Neuronal stem cell (in vitro differentiated cells): ENCODE results near the gene TOX2.

ENCODE experiments used
- DNase-seq: peaks from one replicate; pipeline ENCODE4 v3.0.0-alpha.2; 2013; ENCODE audit warnings: low spot score
- H2AFZ ChIP-seq: one replicate; pipeline ENCODE4 v1.6.1; 2013; ENCODE audit warnings: mild to moderate bottlenecking, low read length, inconsistent platforms
- H2AK5ac ChIP-seq: 2 replicates; pipeline ENCODE4 v1.6.1; 2013; ENCODE audit warnings: low read depth, mild to moderate bottlenecking, inconsistent platforms, low read length, moderate library complexity, mixed read lengths
- H2BK120ac ChIP-seq: 2 replicates; pipeline ENCODE4 v1.6.1; 2013; ENCODE audit warnings: low read depth, mild to moderate bottlenecking, inconsistent platforms, low read length, moderate library complexity, mixed read lengths
- H2BK12ac ChIP-seq: one replicate; pipeline ENCODE4 v1.6.1; 2013; ENCODE audit warnings: low read length, inconsistent platforms
- H2BK15ac ChIP-seq: 2 replicates; pipeline ENCODE4 v1.6.1; 2013; ENCODE audit warnings: mild to moderate bottlenecking, low read length, inconsistent platforms, mixed read lengths
- H2BK5ac ChIP-seq: one replicate; pipeline ENCODE4 v1.6.1; 2013; ENCODE audit warnings: inconsistent platforms, mild to moderate bottlenecking, low read length, moderate library complexity
- H3K14ac ChIP-seq: one replicate; pipeline ENCODE4 v1.6.1; 2013; ENCODE audit warnings: low read length, inconsistent platforms
- H3K18ac ChIP-seq: 2 replicates; pipeline ENCODE4 v1.6.1; 2013; ENCODE audit warnings: low read length, inconsistent platforms
- H3K23ac ChIP-seq: 2 replicates; pipeline ENCODE4 v1.6.1; 2013; ENCODE audit warnings: low read depth, mild to moderate bottlenecking, mixed read lengths, low read length, inconsistent platforms; ENCODE audit not compliant: poor library complexity
- H3K27ac ChIP-seq: replicated peaks from 3 replicates; pipeline ENCODE4 v1.5.1; 2013; ENCODE audit warnings: low read length, inconsistent platforms
- H3K27me3 ChIP-seq, 3 experiments: 2 replicates each; pipeline ENCODE4 v1.6.1; 2013; ENCODE audit warnings: low read length in 3 of 3, mild to moderate bottlenecking in 2 of 3, inconsistent platforms in 1 of 3, low read depth in 1 of 3, mixed read lengths in 1 of 3, moderate library complexity in 1 of 3; ENCODE audit not compliant: control insufficient read depth in 3 of 3, insufficient read depth in 3 of 3
- H3K36me3 ChIP-seq, 2 donors: replicated peaks in 1 of 2; 2 replicates each; pipeline ENCODE4 v1.6.1; 2013; ENCODE audit warnings: low read length in 2 of 2; ENCODE audit not compliant: control insufficient read depth in 2 of 2, insufficient read depth in 2 of 2
- H3K4ac ChIP-seq: 2 replicates; pipeline ENCODE4 v1.6.1; 2013; ENCODE audit warnings: inconsistent platforms, mild to moderate bottlenecking, low read length, moderate library complexity
- H3K4me1 ChIP-seq, 2 donors: 1 replicate in 1 of 2; 2 replicates in 1 of 2; pipeline ENCODE4 v1.6.1; 2013; ENCODE audit warnings: low read length in 2 of 2, low read depth in 1 of 2; ENCODE audit not compliant: control insufficient read depth in 2 of 2, insufficient read depth in 1 of 2
- H3K4me2 ChIP-seq: one replicate; pipeline ENCODE4 v1.6.1; 2013; ENCODE audit warnings: mild to moderate bottlenecking, low read length, inconsistent platforms; ENCODE audit not compliant: insufficient read depth, poor library complexity, severe bottlenecking
- H3K4me3 ChIP-seq, 2 donors: 2 replicates each; pipeline ENCODE4 v1.5.1; 2013; ENCODE audit warnings: low read length in 2 of 2, mild to moderate bottlenecking in 2 of 2, inconsistent platforms in 1 of 2, moderate library complexity in 1 of 2
- H3K79me1 ChIP-seq: one replicate; pipeline ENCODE4 v1.6.1; 2013; ENCODE audit warnings: low read depth, mild to moderate bottlenecking, inconsistent platforms, low read length, moderate library complexity
- H3K9ac ChIP-seq: one replicate; pipeline ENCODE4 v1.6.1; 2013; ENCODE audit warnings: mild to moderate bottlenecking, low read depth, low read length, inconsistent platforms; ENCODE audit not compliant: poor library complexity
- H3K9me3 ChIP-seq, 2 donors: replicated peaks in 1 of 2; 2 replicates each; pipeline versions ENCODE3 to v1.6.1; 2013; ENCODE audit warnings: low read length in 2 of 2, mild to moderate bottlenecking in 2 of 2, inconsistent platforms in 1 of 2, low read depth in 1 of 2, mixed read lengths in 1 of 2, moderate library complexity in 1 of 2; ENCODE audit not compliant: control insufficient read depth in 2 of 2, insufficient read depth in 1 of 2
- H4K8ac ChIP-seq: one replicate; pipeline ENCODE4 v1.6.1; 2013; ENCODE audit warnings: low read depth, mild to moderate bottlenecking, inconsistent platforms, low read length, moderate library complexity
- H4K91ac ChIP-seq: one replicate; pipeline ENCODE4 v1.6.1; 2013; ENCODE audit warnings: low read length, low read depth, mild to moderate bottlenecking, inconsistent platforms; ENCODE audit not compliant: poor library complexity
- WGBS, 2 donors: extraction: QIAGEN DNeasy Blood & Tissue Kit; methylation state at CpG; one replicate each; pipeline ENCODE4 v1.1.7; 2013; ENCODE audit warnings: missing lambda C conversion rate in 2 of 2, mixed read lengths in 1 of 2; ENCODE audit not compliant: insufficient read length in 2 of 2, insufficient replicate concordance in 1 of 2; ENCODE audit errors: extremely low coverage in 2 of 2; 5-methylcytosine and 5-hydroxymethylcytosine counted together

Gene TOX2

GRCh38 chr20:44112456-44112855 lies 197.8 kb downstream of the TOX2 start:
- Histone ChIP-seq H4K91ac (no peak overlapping the region), H2BK120ac (no peak overlapping the region), H3K27ac (no peak overlapping the region), H3K14ac (no peak overlapping the region), H3K4me1 (peaks cover 0 to 1% of the 10 kb centered on the region in 2 donors), H2BK5ac (no peak overlapping the region), H3K36me3 (no peaks in the 10 kb centered on the region), H2AK5ac (peak overlapping the region; percentile 32), H3K4ac (no peak overlapping the region), H4K8ac (no peak overlapping the region), H2BK15ac (no peak overlapping the region), H3K4me3 (no peak overlapping the region), H2BK12ac (no peak overlapping the region), H3K27me3 (peaks cover 0 to 17% (median 0%) of the 10 kb centered on the region in 3 experiments), H3K79me1 (no peaks in the 10 kb centered on the region), H3K9ac (no peak overlapping the region), H2AFZ (no peak overlapping the region), H3K9me3 (no peaks in the 10 kb centered on the region), H3K4me2 (no peak overlapping the region), H3K23ac (no peak overlapping the region), H3K18ac (no peak overlapping the region)
- DNase-seq, result no peak
- no CpG with 5 or more reads among the region's 6 CpGs for WGBS, 2 donors

- Histone ChIP-seq H2BK5ac (no peak overlapping the region), H2BK12ac (no peak overlapping the region), H2AFZ (no peak overlapping the region), H3K4me1 (peaks cover 0 to 1% of the 10 kb centered on the region in 2 donors), H3K27ac (no peak overlapping the region), H3K23ac (no peak overlapping the region), H3K36me3 (no peaks in the 10 kb centered on the region), H3K4me2 (no peak overlapping the region), H3K9me3 (no peaks in the 10 kb centered on the region), H2BK120ac (no peak overlapping the region), H2BK15ac (no peak overlapping the region), H3K27me3 (peaks cover 0 to 17% (median 0%) of the 10 kb centered on the region in 3 experiments), H4K8ac (no peak overlapping the region), H3K9ac (no peak overlapping the region), H3K4ac (no peak overlapping the region), H3K14ac (no peak overlapping the region), H4K91ac (no peak overlapping the region), H2AK5ac (peak overlapping the region; percentile 32), H3K79me1 (no peaks in the 10 kb centered on the region), H3K4me3 (no peak overlapping the region), H3K18ac (no peak overlapping the region)
- no CpG with 5 or more reads among the region's 7 CpGs for WGBS, 2 donors
- no peak for DNase-seq
Observed at GRCh38 chr20:44112889-44113617, 198.4 kb downstream of the TOX2 start.

- H3K4ac ChIP-seq, result no peak overlapping the region
- H4K8ac ChIP-seq, result no peak overlapping the region
- H2BK12ac ChIP-seq, result no peak overlapping the region
- H3K4me1 ChIP-seq, result peaks cover 0 to 1% of the 10 kb centered on the region in 2 donors
- no peak overlapping the region for H3K4me3 ChIP-seq
- no CpG with 5 or more reads among the region's 8 CpGs for WGBS, 2 donors
- H3K4me2 ChIP-seq, result no peak overlapping the region
- H3K27me3 ChIP-seq, result peaks cover 0 to 17% (median 0%) of the 10 kb centered on the region in 3 experiments
- H3K14ac ChIP-seq, result no peak overlapping the region
- no peak overlapping the region for H4K91ac ChIP-seq
- H2AK5ac ChIP-seq, result no peak overlapping the region
- no peak overlapping the region for H2AFZ ChIP-seq
- H2BK5ac ChIP-seq, result no peak overlapping the region
- H3K36me3 ChIP-seq, result no peaks in the 10 kb centered on the region
- no peaks in the 10 kb centered on the region for H3K9me3 ChIP-seq
- H2BK15ac ChIP-seq, result no peak overlapping the region
- no peaks in the 10 kb centered on the region for H3K79me1 ChIP-seq
- H3K18ac ChIP-seq, result no peak overlapping the region
- H2BK120ac ChIP-seq, result no peak overlapping the region
- no peak overlapping the region for H3K9ac ChIP-seq
- no peak overlapping the region for H3K27ac ChIP-seq
- no peak overlapping the region for H3K23ac ChIP-seq
- DNase-seq, result no peak
Observed at GRCh38 chr20:44113618-44114376, 199.1 kb downstream of the TOX2 start.

- Histone ChIP-seq H2BK15ac (no peak overlapping the region), H3K14ac (no peak overlapping the region), H2AFZ (no peak overlapping the region), H3K27me3 (peaks cover 0 to 17% (median 0%) of the 10 kb centered on the region in 3 experiments), H3K4me1 (peaks cover 0 to 1% of the 10 kb centered on the region in 2 donors), H3K9me3 (no peaks in the 10 kb centered on the region), H3K4me2 (no peak overlapping the region), H3K4me3 (no peak overlapping the region), H4K91ac (no peak overlapping the region), H3K23ac (peak overlapping the region; percentile 35), H3K27ac (no peak overlapping the region), H3K4ac (no peak overlapping the region), H3K79me1 (no peaks in the 10 kb centered on the region), H2AK5ac (peak overlapping the region; percentile 47), H2BK120ac (no peak overlapping the region), H3K18ac (peak overlapping the region; percentile 59), H3K9ac (no peak overlapping the region), H2BK12ac (no peak overlapping the region), H2BK5ac (no peak overlapping the region), H4K8ac (no peak overlapping the region), H3K36me3 (no peaks in the 10 kb centered on the region)
- no CpG with 5 or more reads among the region's 7 CpGs for whole genome bisulfite sequencing, 2 donors
- no peak for DNase-seq
Observed at GRCh38 chr20:44115181-44115580, 200.5 kb downstream of the TOX2 start.
